Kidney (tissue), 14 donors: ENCODE measurements around the gene SHCBP1L. TPM values are rescaled to one million over a fixed set of nuclear protein-coding genes. Genes with fewer than 3 reads are reported as not detected.

Experiments
- DNase-seq, 5 donors: peaks; one replicate each; pipeline ENCODE4 v3.0.0-alpha.2; 2013 to 2020
- FAIRE-seq: peaks from 2 replicates; lab custom pipeline; 2012; peaks lifted over from hg19 to GRCh38; lab: Jason Lieb, UNC
- H3K27ac ChIP-seq, 2 donors: one replicate each; pipeline ENCODE4 v1.7.0; 2013; ENCODE audit warnings: low read depth in 2 of 2, low read length in 2 of 2, inconsistent platforms in 1 of 2
- H3K27me3 ChIP-seq: one replicate; pipeline ENCODE4 v1.7.1; 2013; ENCODE audit warnings: low read length, inconsistent platforms; ENCODE audit not compliant: control insufficient read depth, insufficient read depth
- H3K36me3 ChIP-seq, 3 donors: one replicate each; pipeline versions ENCODE4 v1.7.0 to v1.7.1; 2013; ENCODE audit warnings: low read length in 3 of 3, control low read depth in 1 of 3, inconsistent platforms in 1 of 3; ENCODE audit not compliant: insufficient read depth in 3 of 3, control insufficient read depth in 2 of 3
- H3K4me1 ChIP-seq, 3 donors: one replicate each; pipeline versions ENCODE4 v1.7.0 to v1.7.1; 2013; ENCODE audit warnings: low read length in 3 of 3, inconsistent platforms in 1 of 3, low read depth in 1 of 3; ENCODE audit not compliant: control insufficient read depth in 2 of 3, insufficient read depth in 2 of 3
- H3K4me3 ChIP-seq, 3 donors: one replicate each; pipeline versions ENCODE4 v1.7.0 to v1.8.1; 2013; ENCODE audit warnings: low read length in 3 of 3, control low read depth in 1 of 3, inconsistent platforms in 1 of 3
- H3K9ac ChIP-seq, 3 donors: one replicate each; pipeline versions ENCODE4 v1.7.0 to v1.7.1; 2013; ENCODE audit warnings: low read length in 3 of 3, control low read depth in 1 of 3, inconsistent platforms in 1 of 3
- H3K9me3 ChIP-seq, 3 donors: one replicate each; pipeline versions ENCODE4 v1.7.0 to v1.7.1; 2013; ENCODE audit warnings: low read length in 3 of 3, control low read depth in 1 of 3, inconsistent platforms in 1 of 3; ENCODE audit not compliant: control insufficient read depth in 2 of 3, insufficient read depth in 1 of 3
- CTCF ChIP-seq: IDR thresholded peaks from 3 replicates; pipeline ENCODE4 v1.5.1; 2012; ENCODE audit warnings: mild to moderate bottlenecking, moderate library complexity, borderline replicate concordance; ENCODE audit not compliant: insufficient read depth; ENCODE audit errors: extremely low read depth
- intact Hi-C: fragments of 100-400 bp; cut with DNase I; formaldehyde crosslinking; loops from one replicate; pipeline ENCODE4 v1.11.1; 2022
- polyA plus RNA-seq: library from polyadenylated mRNA; stranded (reverse); fragments of 350-450 nt; fragmentation: Illumina TruSeq; extraction: RNeasy Lipid Tissue Mini Kit (QIAGEN cat#74804); gene quantifications from one replicate; pipeline ENCODE4 v1.2.3, GENCODE V29; 2014; ENCODE audit warnings: low read depth, low replicate concordance; ENCODE audit not compliant: insufficient read depth
- total RNA-seq: library from RNA; stranded (reverse); fragmentation: NEBNext Ultra II Directional; extraction: Animal tissue kit (Norgen Biotek cat#: 25700); gene quantifications from one replicate; pipeline ENCODE4 v1.2.1, GENCODE V29; 2021
- donor health status: control.
- donor health status: control.
- donor health status: control.
- donor health status: control.
- donor health status: control.
- donor health status: DM: yes; HTN: yes; CAD: no.
- donor health status: Normal renal cell carcinoma (clear cell type).

The SHCBP1L gene
- total and polyA plus RNA-seq, 2 donors from 2014 or later = not detected

DNA sequence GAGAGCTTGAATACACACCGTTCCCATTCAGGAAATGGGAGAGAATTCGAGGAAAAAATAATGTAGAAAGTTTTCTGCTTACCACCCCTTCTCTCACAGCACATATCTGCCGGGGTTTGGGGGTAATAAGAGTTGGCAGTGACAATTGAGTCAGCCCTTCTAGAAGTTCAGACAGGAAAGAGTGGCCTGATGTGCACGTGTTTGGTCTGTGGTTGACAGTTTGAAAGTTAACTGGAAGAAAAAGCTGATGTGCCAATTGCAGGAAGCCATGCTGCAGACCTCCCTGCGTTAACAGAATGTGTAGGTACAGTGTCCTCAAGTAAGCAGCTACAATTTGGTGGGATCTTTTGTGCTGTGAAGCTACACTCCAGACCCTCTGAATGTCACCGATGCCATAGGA, 63.0 kb downstream of the SHCBP1L start:
- no peak overlapping the region for H3K4me3 ChIP-seq
- H3K27ac ChIP-seq = no peak overlapping the region
- no peaks in the 10 kb centered on the region for H3K27me3 ChIP-seq
- no peak overlapping the region for H3K9ac ChIP-seq
- peaks cover 11 to 45% (median 25%) of the 10 kb centered on the region in 3 donors for H3K36me3 ChIP-seq
- FAIRE-seq = no peak
- no peaks in the 10 kb centered on the region for H3K4me1 ChIP-seq
- H3K9me3 ChIP-seq = no peaks in the 10 kb centered on the region
- DNase-seq = no peak
- intact Hi-C loops = no loop called here
- TF ChIP-seq CTCF = no peak

DNA sequence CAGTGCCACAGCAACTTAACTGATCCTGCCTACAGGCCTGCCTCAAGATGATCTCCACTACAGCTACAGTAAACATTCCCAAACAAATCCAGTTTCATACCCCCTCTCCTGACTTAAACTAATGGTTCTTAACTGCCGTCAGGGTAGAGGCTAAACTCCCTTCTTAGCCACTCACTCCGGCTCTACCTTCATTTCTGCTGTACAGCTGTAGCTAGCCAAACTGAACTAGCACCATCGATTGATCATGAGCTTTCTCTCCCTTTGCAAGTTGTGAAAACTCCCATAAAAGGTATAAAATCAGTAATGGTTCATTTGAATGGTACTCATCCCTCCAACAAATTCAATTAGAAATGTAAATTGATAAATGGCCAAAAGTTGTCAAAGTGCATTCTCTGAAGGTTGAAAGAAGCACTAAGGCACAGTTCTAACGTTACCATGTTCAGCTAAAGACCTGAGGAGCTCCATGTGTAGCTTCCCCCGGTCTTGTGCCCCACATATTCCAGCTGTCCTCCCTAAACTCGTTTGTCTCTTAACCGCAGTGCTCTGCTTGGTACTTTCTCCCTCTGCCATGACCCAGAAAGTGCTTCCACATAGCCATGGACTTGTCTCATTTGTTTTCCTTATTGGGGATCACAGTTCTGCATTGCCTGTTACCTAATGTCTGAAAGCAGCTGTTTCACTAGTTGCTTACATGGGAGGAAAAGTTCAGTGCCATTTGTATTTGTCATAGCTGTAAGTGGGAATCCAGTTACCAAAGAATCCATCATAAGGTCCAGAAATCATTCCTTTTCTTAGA, 64.0 kb downstream of the SHCBP1L start:
- H3K4me1 ChIP-seq = no peaks in the 10 kb centered on the region
- no peak overlapping the region for H3K27ac ChIP-seq
- no peak overlapping the region for H3K9ac ChIP-seq
- peaks cover 17 to 54% (median 30%) of the 10 kb centered on the region in 3 donors for H3K36me3 ChIP-seq
- no peaks in the 10 kb centered on the region for H3K9me3 ChIP-seq
- no peak for TF ChIP-seq CTCF
- FAIRE-seq (no peak), DNase-seq (no peak)
- intact Hi-C loops = no loop called here
- no peaks in the 10 kb centered on the region for H3K27me3 ChIP-seq
- H3K4me3 ChIP-seq = no peak overlapping the region

DNA sequence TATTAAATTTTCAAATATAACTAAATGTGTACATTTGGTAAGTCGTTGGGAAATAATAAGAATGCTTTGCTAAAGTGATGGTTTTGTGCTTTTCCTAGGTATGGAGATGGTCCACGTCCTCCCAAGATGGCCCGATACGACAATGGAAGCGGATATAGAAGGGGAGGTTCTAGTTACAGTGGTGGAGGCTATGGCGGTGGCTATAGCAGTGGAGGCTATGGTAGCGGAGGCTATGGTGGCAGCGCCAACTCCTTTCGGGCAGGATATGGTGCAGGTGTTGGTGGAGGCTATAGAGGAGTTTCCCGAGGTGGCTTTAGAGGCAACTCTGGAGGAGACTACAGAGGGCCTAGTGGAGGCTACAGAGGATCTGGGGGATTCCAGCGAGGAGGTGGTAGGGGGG, 66.0 kb downstream of the SHCBP1L start:
- Histone ChIP-seq H3K9me3 (no peaks in the 10 kb centered on the region), H3K9ac (no peak overlapping the region), H3K4me1 (no peaks in the 10 kb centered on the region), H3K4me3 (no peak overlapping the region), H3K36me3 (peaks cover 26 to 66% (median 41%) of the 10 kb centered on the region in 3 donors), H3K27me3 (no peaks in the 10 kb centered on the region), H3K27ac (no peak overlapping the region)
- TF ChIP-seq CTCF = no peak
- FAIRE-seq (no peak), DNase-seq (no peak)
- intact Hi-C loops = no loop called here
